ENCODE measurements around the gene DTX3. TPM values are rescaled to one million over a fixed set of nuclear protein-coding genes. Genes with fewer than 3 reads are reported as not detected.

The DTX3 gene
- total and polyA plus RNA-seq, 10 donors = 13.7 to 30.7 (median 21.6) TPM

GRCh38 chr12:57571926-57572762, 32.5 kb upstream of the DTX3 start:
- intact Hi-C loops (cut with DNase I; ENCODE audit: low total_unique reads) = no loop called here
- H3K36me3 ChIP-seq = no peaks in the 10 kb centered on the region
- 88 to 91% (median 89%) methylated on average over 12 of the region's 12 CpGs for WGBS, 5 donors
- H3K4me3 ChIP-seq = no peak overlapping the region
- H3K27me3 ChIP-seq (replicated peaks in 1 of 7) = peaks cover 0 to 27% (median 0%) of the 10 kb centered on the region in 7 donors
- no peak for DNase-seq
- no peaks in the 10 kb centered on the region for H3K4me1 ChIP-seq
- TF ChIP-seq, protein P1, sequence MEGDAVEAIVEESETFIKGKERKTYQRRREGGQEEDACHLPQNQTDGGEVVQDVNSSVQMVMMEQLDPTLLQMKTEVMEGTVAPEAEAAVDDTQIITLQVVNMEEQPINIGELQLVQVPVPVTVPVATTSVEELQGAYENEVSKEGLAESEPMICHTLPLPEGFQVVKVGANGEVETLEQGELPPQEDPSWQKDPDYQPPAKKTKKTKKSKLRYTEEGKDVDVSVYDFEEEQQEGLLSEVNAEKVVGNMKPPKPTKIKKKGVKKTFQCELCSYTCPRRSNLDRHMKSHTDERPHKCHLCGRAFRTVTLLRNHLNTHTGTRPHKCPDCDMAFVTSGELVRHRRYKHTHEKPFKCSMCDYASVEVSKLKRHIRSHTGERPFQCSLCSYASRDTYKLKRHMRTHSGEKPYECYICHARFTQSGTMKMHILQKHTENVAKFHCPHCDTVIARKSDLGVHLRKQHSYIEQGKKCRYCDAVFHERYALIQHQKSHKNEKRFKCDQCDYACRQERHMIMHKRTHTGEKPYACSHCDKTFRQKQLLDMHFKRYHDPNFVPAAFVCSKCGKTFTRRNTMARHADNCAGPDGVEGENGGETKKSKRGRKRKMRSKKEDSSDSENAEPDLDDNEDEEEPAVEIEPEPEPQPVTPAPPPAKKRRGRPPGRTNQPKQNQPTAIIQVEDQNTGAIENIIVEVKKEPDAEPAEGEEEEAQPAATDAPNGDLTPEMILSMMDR (IDR thresholded peaks at IDR 0.05 in 8 of 11, conservative IDR thresholded peaks at IDR 0.05 in 3 of 11) = no peak
- no peak for TF ChIP-seq POLR2A (IDR thresholded peaks at IDR 0.05)
- no peak for TF ChIP-seq POLR2AphosphoS5 (IDR thresholded peaks at IDR 0.05)
- H3K27ac ChIP-seq = no peak overlapping the region
- H3K9me3 ChIP-seq = no peaks in the 10 kb centered on the region

DNA sequence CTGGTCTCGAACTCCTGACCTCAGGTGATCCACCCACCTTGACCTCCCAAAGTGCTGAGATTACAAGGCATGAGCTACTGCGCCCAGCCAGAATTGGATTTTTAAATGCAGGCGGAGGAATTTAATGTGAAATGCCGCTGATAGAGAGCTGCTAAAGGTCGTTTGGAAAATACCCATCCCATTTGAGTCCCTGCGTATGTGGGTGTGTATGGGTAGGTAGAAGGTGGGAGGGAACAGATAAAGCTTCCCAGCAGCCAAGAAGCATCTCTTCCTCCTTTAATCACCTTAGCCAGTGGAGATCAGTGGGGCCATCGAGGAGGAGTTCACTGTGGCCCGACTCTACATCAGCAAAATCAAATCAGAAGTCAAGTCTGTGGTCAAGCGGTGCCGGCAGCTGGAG, 29.8 kb upstream of the DTX3 start:
- intact Hi-C loops (cut with DNase I; ENCODE audit: low total_unique reads) = no loop called here
- H3K36me3 ChIP-seq = no peaks in the 10 kb centered on the region
- no peak for DNase-seq
- no peak overlapping the region for H3K27ac ChIP-seq
- H3K27me3 ChIP-seq (replicated peaks in 1 of 7) = peaks cover 0 to 7% (median 0%) of the 10 kb centered on the region in 7 donors
- no peak overlapping the region for H3K4me3 ChIP-seq
- TF ChIP-seq, protein P1 (IDR thresholded peaks at IDR 0.05 in 8 of 11, conservative IDR thresholded peaks at IDR 0.05 in 3 of 11) = no peak
- TF ChIP-seq POLR2AphosphoS5 (IDR thresholded peaks at IDR 0.05) (no peak), POLR2A (IDR thresholded peaks at IDR 0.05) (no peak)
- no peaks in the 10 kb centered on the region for H3K9me3 ChIP-seq
- H3K4me1 ChIP-seq = no peaks in the 10 kb centered on the region
- WGBS, 5 donors = 81 to 92% (median 87%) methylated on average over 10 of the region's 10 CpGs

- TF ChIP-seq POLR2A (IDR thresholded peaks at IDR 0.05) (no peak), POLR2AphosphoS5 (IDR thresholded peaks at IDR 0.05) (no peak)
- TF ChIP-seq, protein P1 (IDR thresholded peaks at IDR 0.05 in 8 of 11, conservative IDR thresholded peaks at IDR 0.05 in 3 of 11) = no peak
- WGBS, 5 donors = 81 to 91% (median 84%) methylated on average over 12 of the region's 12 CpGs
- no peaks in the 10 kb centered on the region for H3K36me3 ChIP-seq
Observed at GRCh38 chr12:57575771-57576612, 28.6 kb upstream of the DTX3 start.

More at GRCh38 chr12:57575771-57576612, 28.6 kb upstream of the DTX3 start:
- no peaks in the 10 kb centered on the region for H3K27me3 ChIP-seq (replicated peaks in 1 of 7)
- no peaks in the 10 kb centered on the region for H3K4me1 ChIP-seq
- H3K27ac ChIP-seq = no peak overlapping the region
- DNase-seq = no peak
- no peaks in the 10 kb centered on the region for H3K9me3 ChIP-seq
- intact Hi-C loops (cut with DNase I; ENCODE audit: low total_unique reads) = no loop called here
- no peak overlapping the region for H3K4me3 ChIP-seq
